AG10803 (cell line): ENCODE measurements around the gene XPNPEP1.
"Not testable (repeated sequence)": the region's sequence is repeated elsewhere in the genome, so short reads cannot be mapped to it uniquely, and the experiment has no call there.

Source experiments
- DNase-seq: peaks from one replicate; pipeline ENCODE4 v3.0.0; 2010; ENCODE audit warnings: low read depth
- H3K4me3 ChIP-seq: 2 replicates; pipeline ENCODE4 v1.5.1; 2011; ENCODE audit warnings: mild to moderate bottlenecking, low read length, control low read depth
- CTCF ChIP-seq: conservative IDR thresholded peaks from 2 replicates; pipeline ENCODE4 v1.5.1; 2011; ENCODE audit warnings: mild to moderate bottlenecking, low read length, control low read depth, inconsistent platforms

The XPNPEP1 gene

GRCh38 chr10:109924967-109925620, 1.8 kb upstream of the XPNPEP1 start:
- DNase-seq, result no peak
- TF ChIP-seq CTCF, result no peak
- no peak overlapping the region for H3K4me3 ChIP-seq

- no peak overlapping the region; the same call in 1 of the 2 replicates for H3K4me3 ChIP-seq
- no peak for DNase-seq
- no peak for TF ChIP-seq CTCF
These were observed 776 bp upstream of the XPNPEP1 start for GRCh38 chr10:109924087-109924486.

GRCh38 chr10:109922358-109922975, 844 bp downstream of the XPNPEP1 start:
- no peak for TF ChIP-seq CTCF
- peak overlapping the region; percentile 79 for H3K4me3 ChIP-seq
- DNase-seq, result no peak

- no peak for TF ChIP-seq CTCF
- H3K4me3 ChIP-seq, result no peak overlapping the region
- DNase-seq, result no peak
These were observed 3.3 kb downstream of the XPNPEP1 start for GRCh38 chr10:109920016-109920415.

GRCh38 chr10:109919220-109919619, 4.1 kb downstream of the XPNPEP1 start:
- DNase-seq, result no peak
- no peak for TF ChIP-seq CTCF
- H3K4me3 ChIP-seq, result no peak overlapping the region

GRCh38 chr10:109918707-109919106, 4.6 kb downstream of the XPNPEP1 start:
- H3K4me3 ChIP-seq, DNase-seq: not testable (repeated sequence)

- DNase-seq, result no peak
- no peak for TF ChIP-seq CTCF
- no peak overlapping the region for H3K4me3 ChIP-seq
These were observed 7.7 kb downstream of the XPNPEP1 start for GRCh38 chr10:109915566-109915965.
